ENCODE data around the gene CLOCK. TPM values are rescaled to one million over a fixed set of nuclear protein-coding genes. Genes with fewer than 3 reads are reported as not detected.

Gene CLOCK
- total and polyA plus RNA-seq, 2 of the 8 experiments (the other 6 are each of a cell fraction or from before 2014, with no cell fraction given) = 7.7 to 24.2 TPM

- Histone ChIP-seq H3K9ac (replicated peaks in 1 of 4; ENCODE audit: extremely low read depth in 1 of 4, low read depth in 3 of 4, low read length in 3 of 4) (no peak overlapping the region), H3K56ac (replicated peaks; ENCODE audit: insufficient read length, low read depth, low read length) (no peak overlapping the region), H3K79me1 (ENCODE audit: low read depth, low read length) (no peaks in the 10 kb centered on the region), H3K27me3 (replicated peaks in 1 of 4; ENCODE audit: control insufficient read depth in 3 of 4, extremely low read depth in 1 of 4, insufficient read depth in 3 of 4, low read length in 3 of 4) (no peaks in the 10 kb centered on the region), H3K23ac (ENCODE audit: insufficient read length) (no peak overlapping the region), H3K4ac (replicated peaks; ENCODE audit: insufficient read length, low read depth, low read length) (no peak overlapping the region), H3K4me3 (ENCODE audit: extremely low read depth in 1 of 4, insufficient read depth in 2 of 4, low read depth in 3 of 4, low read length in 4 of 4) (no peak overlapping the region), H3K4me1 (replicated peaks in 1 of 4; ENCODE audit: control insufficient read depth in 3 of 4, insufficient read depth in 4 of 4, low read length in 3 of 4) (no peaks in the 10 kb centered on the region; a peak in 2 of 7 replicates), H4K91ac (replicated peaks; ENCODE audit: insufficient read length, low read length) (no peak overlapping the region), H2BK5ac (ENCODE audit: low read depth, low read length) (no peak overlapping the region), H4K8ac (ENCODE audit: extremely low read depth, insufficient read depth, low read length) (no peak overlapping the region), H4K20me1 (replicated peaks in 1 of 2; ENCODE audit: control insufficient read depth in 1 of 2, insufficient read depth in 2 of 2, low read length in 2 of 2) (no peaks in the 10 kb centered on the region), H4K5ac (ENCODE audit: insufficient read length, low read depth, low read length) (no peak overlapping the region), H2BK20ac (ENCODE audit: low read length) (no peak overlapping the region), H3K9me3 (ENCODE audit: insufficient read depth in 2 of 2, low read depth in 1 of 2, low read length in 1 of 2) (no peaks in the 10 kb centered on the region), H3K23me2 (ENCODE audit: low read depth, low read length) (no peaks in the 10 kb centered on the region), H2BK120ac (replicated peaks; ENCODE audit: low read depth, low read length) (no peak overlapping the region), H3K79me2 (ENCODE audit: control insufficient read depth in 1 of 2, insufficient read depth in 2 of 2, low read length in 2 of 2) (no peaks in the 10 kb centered on the region), H2BK15ac (ENCODE audit: low read length) (no peak overlapping the region), H2AK5ac (ENCODE audit: low read depth, low read length) (no peak overlapping the region), H3K14ac (ENCODE audit: insufficient read length) (no peak overlapping the region), H3K27ac (ENCODE audit: low read depth, low read length) (no peak overlapping the region), H3K4me2 (ENCODE audit: insufficient read depth in 1 of 2, low read depth in 2 of 2, low read length in 2 of 2) (no peak overlapping the region), H3K36me3 (ENCODE audit: control insufficient read depth in 2 of 4, insufficient read depth in 4 of 4, low read length in 3 of 4) (no peaks in the 10 kb centered on the region), H2BK12ac (ENCODE audit: low read depth, low read length) (no peak overlapping the region), H3K18ac (ENCODE audit: extremely low read depth, low read length) (no peak overlapping the region), H2AFZ (ENCODE audit: low read length) (no peak overlapping the region)
- WGBS, 2 experiments (ENCODE audit: extremely low coverage in 1 of 2, insufficient coverage in 1 of 2, insufficient read length in 1 of 2, insufficient replicate concordance in 2 of 2, low coverage in 1 of 2, low lambda C conversion rate in 2 of 2, missing lambda C conversion rate in 1 of 2) = 89% methylated on average over 3 of the region's 3 CpGs; no CpG with 5 or more reads in 1 of the 2 experiments
- FAIRE-seq = no peak
- POLR2A ChIA-PET (ENCODE audit: partially characterized antibody) = no interaction called here
- CTCF ChIA-PET (ENCODE audit: partially characterized antibody) = interaction anchor here (1.4 kb wide), 1 partner anchor 103 kb away, joined by 3 read pairs; no protein-coding TSS in a partner anchor
- no peak for DNase-seq (ENCODE audit: low read depth in 1 of 2, low spot score in 2 of 2)
- TF ChIP-seq TAF7 (optimal IDR thresholded peaks at IDR 0.05; ENCODE audit: borderline replicate concordance, low read depth, low read length) = no peak
- TF ChIP-seq ATF3 (IDR thresholded peaks at IDR 0.05; ENCODE audit: insufficient read depth, low read depth, low read length) = no peak
- TF ChIP-seq HDAC6 (IDR thresholded peaks at IDR 0.05; ENCODE audit: low read depth, low read length) = no peak
- TF ChIP-seq BACH1 (IDR thresholded peaks at IDR 0.05; ENCODE audit: low read length) = no peak
- TF ChIP-seq POLR2AphosphoS5 (IDR thresholded peaks at IDR 0.05; ENCODE audit: low read depth, low read length) = no peak
- TF ChIP-seq SP4 (IDR thresholded peaks at IDR 0.05; ENCODE audit: low read length) = no peak
- no peak for TF ChIP-seq NRF1 (IDR thresholded peaks at IDR 0.05; ENCODE audit: low read depth, low read length)
- no peak for TF ChIP-seq POLR2A (IDR thresholded peaks at IDR 0.05; ENCODE audit: control extremely low read depth in 1 of 2, low read depth in 2 of 2, low read length in 2 of 2)
- no peak for TF ChIP-seq TEAD4 (IDR thresholded peaks at IDR 0.05; ENCODE audit: low read depth, low read length)
- no peak for TF ChIP-seq EZH2 (IDR thresholded peaks at IDR 0.05; ENCODE audit: low read depth, low read length, severe bottlenecking)
Observed at GRCh38 chr4:55560096-55560495, 13.4 kb upstream of the CLOCK start.

All from H1 (cell line).